Measurements from ENCODE around the gene DOCK4. TPM values are rescaled to one million over a fixed set of nuclear protein-coding genes. Genes with fewer than 3 reads are reported as not detected.

The DOCK4 gene
- total and polyA plus RNA-seq, 7 donors: 1.8 to 12.7 (median 7.1) TPM

DNA sequence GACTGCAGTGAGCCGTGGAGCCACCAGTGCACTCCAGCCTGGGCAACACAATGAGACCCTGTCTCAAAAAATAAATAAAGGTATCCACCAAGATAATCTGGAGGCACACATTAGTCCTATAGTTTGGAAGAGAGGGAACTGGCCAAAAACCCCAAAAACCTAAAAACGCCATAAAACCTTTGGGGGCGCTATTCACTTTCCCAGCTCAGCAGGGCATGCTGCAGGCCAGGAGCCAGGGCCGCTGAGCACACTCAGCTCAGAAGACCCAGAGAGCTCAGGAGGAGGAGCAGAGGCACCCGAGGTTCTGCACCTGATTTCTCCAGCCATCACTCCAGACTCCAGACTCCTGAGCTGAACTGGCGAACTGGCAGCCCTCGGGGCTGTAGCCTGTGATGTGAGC lies 476.7 kb downstream of the DOCK4 start:
- Histone ChIP-seq H3K36me3 (ENCODE audit: insufficient read depth in 1 of 2, low read depth in 1 of 2) (peaks cover 3 to 51% of the 10 kb centered on the region in 2 donors), H3K9me3 (no peaks in the 10 kb centered on the region), H3K4me1 (no peaks in the 10 kb centered on the region), H3K27ac (no peak overlapping the region), H3K27me3 (ENCODE audit: insufficient read depth in 3 of 3, low read length in 2 of 3) (no peaks in the 10 kb centered on the region), H3K4me3 (no peak overlapping the region)
- ATAC-seq: no peak
- 82 to 91% (median 87%) methylated on average over 7 of the region's 7 CpGs for WGBS, 3 donors
- intact Hi-C loops (cut with DNase I): loop anchor here in 1 of 2 donors (5.0 kb wide), 1 partner anchor 1627 kb away; no protein-coding TSS in a partner anchor
- no peak for DNase-seq
- TF ChIP-seq, protein P1, sequence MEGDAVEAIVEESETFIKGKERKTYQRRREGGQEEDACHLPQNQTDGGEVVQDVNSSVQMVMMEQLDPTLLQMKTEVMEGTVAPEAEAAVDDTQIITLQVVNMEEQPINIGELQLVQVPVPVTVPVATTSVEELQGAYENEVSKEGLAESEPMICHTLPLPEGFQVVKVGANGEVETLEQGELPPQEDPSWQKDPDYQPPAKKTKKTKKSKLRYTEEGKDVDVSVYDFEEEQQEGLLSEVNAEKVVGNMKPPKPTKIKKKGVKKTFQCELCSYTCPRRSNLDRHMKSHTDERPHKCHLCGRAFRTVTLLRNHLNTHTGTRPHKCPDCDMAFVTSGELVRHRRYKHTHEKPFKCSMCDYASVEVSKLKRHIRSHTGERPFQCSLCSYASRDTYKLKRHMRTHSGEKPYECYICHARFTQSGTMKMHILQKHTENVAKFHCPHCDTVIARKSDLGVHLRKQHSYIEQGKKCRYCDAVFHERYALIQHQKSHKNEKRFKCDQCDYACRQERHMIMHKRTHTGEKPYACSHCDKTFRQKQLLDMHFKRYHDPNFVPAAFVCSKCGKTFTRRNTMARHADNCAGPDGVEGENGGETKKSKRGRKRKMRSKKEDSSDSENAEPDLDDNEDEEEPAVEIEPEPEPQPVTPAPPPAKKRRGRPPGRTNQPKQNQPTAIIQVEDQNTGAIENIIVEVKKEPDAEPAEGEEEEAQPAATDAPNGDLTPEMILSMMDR (IDR thresholded peaks at IDR 0.05): no peak

GRCh38 chr7:111728635-111728995 lies 477.6 kb downstream of the DOCK4 start:
- TF ChIP-seq, protein P1 (IDR thresholded peaks at IDR 0.05): no peak
- intact Hi-C loops (cut with DNase I): loop anchor here in 1 of 2 donors (5.0 kb wide), 1 partner anchor 1626 kb away; no protein-coding TSS in a partner anchor
- Histone ChIP-seq H3K9me3 (no peaks in the 10 kb centered on the region), H3K4me3 (no peak overlapping the region), H3K36me3 (ENCODE audit: insufficient read depth in 1 of 2, low read depth in 1 of 2) (peaks cover 3 to 50% of the 10 kb centered on the region in 2 donors), H3K4me1 (no peaks in the 10 kb centered on the region), H3K27ac (no peak overlapping the region), H3K27me3 (ENCODE audit: insufficient read depth in 3 of 3, low read length in 2 of 3) (no peaks in the 10 kb centered on the region)
- DNase-seq: no peak
- no peak for ATAC-seq
- 85 to 87% (median 85%) methylated on average over 16 of the region's 16 CpGs for WGBS, 3 donors

GRCh38 chr7:111727905-111728634 lies 478.1 kb downstream of the DOCK4 start:
- TF ChIP-seq, protein P1 (IDR thresholded peaks at IDR 0.05): no peak
- no peak for ATAC-seq
- no peak overlapping the region for H3K27ac ChIP-seq
- no peak overlapping the region for H3K4me3 ChIP-seq
- no peaks in the 10 kb centered on the region for H3K9me3 ChIP-seq
- no peak for DNase-seq
- intact Hi-C loops (cut with DNase I): loop anchor here in 1 of 2 donors (5.0 kb wide), 1 partner anchor 1626 kb away; no protein-coding TSS in a partner anchor
- WGBS, 3 donors: 76 to 83% (median 79%) methylated on average over 40 to 41 of the region's 41 CpGs
- H3K4me1 ChIP-seq: no peaks in the 10 kb centered on the region
- no peaks in the 10 kb centered on the region for H3K27me3 ChIP-seq (ENCODE audit: insufficient read depth in 3 of 3, low read length in 2 of 3)
- H3K36me3 ChIP-seq (ENCODE audit: insufficient read depth in 1 of 2, low read depth in 1 of 2): peaks cover 3 to 45% of the 10 kb centered on the region in 2 donors

DNA sequence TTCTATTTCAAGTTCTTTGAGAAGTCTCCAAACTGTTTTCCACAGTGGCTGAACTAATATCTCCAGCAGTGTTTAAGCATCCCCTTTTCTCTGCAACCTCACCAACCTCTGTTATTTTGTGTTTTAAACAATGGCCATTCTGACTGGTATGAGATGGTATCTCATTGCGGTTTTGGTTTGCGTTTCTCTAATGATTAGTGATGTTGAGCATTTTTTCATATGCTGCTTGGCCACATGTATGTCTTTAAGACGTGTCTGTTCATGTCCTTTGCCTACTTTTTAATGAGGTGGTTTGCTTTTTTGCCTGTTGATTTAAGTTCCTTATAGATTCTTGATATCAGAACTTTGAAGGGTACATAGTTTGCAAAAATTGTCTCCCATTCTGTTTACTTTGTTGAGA lies 487.3 kb downstream of the DOCK4 start:
- Histone ChIP-seq H3K4me1 (no peaks in the 10 kb centered on the region), H3K36me3 (ENCODE audit: insufficient read depth in 1 of 2, low read depth in 1 of 2) (no peaks in the 10 kb centered on the region), H3K27ac (no peak overlapping the region), H3K27me3 (ENCODE audit: insufficient read depth in 3 of 3, low read length in 2 of 3) (no peaks in the 10 kb centered on the region), H3K9me3 (no peaks in the 10 kb centered on the region), H3K4me3 (no peak overlapping the region)
- intact Hi-C loops (cut with DNase I): no loop called here
- no peak for DNase-seq
- no peak for ATAC-seq
- WGBS, 3 donors: 90 to 91% (median 90%) methylated on average over 3 of the region's 3 CpGs
- TF ChIP-seq, protein P1 (IDR thresholded peaks at IDR 0.05): no peak

All from psoas muscle (tissue), 8 donors.